Measurements from ENCODE around the gene ZNF341.

Gene ZNF341

GRCh38 chr20:33814238-33814712 is 82.5 kb downstream of the ZNF341 start:
- no peak for DNase-seq (ENCODE audit: low read depth)
- no peak overlapping the region for H3K4me3 ChIP-seq (ENCODE audit: low read depth, low read length)
- TF ChIP-seq CTCF (IDR thresholded peaks at IDR 0.05; ENCODE audit: control insufficient read depth, extremely low read depth, insufficient read depth) = no peak

- DNase-seq (ENCODE audit: low read depth) = no peak
- H3K4me3 ChIP-seq (ENCODE audit: low read depth, low read length) = no peak overlapping the region
- TF ChIP-seq CTCF (IDR thresholded peaks at IDR 0.05; ENCODE audit: control insufficient read depth, extremely low read depth, insufficient read depth) = no peak
These were observed 83.9 kb downstream of the ZNF341 start for GRCh38 chr20:33815671-33816070.

GRCh38 chr20:33816191-33816590 is 84.4 kb downstream of the ZNF341 start:
- DNase-seq (ENCODE audit: low read depth) = no peak
- H3K4me3 ChIP-seq (ENCODE audit: low read depth, low read length) = no peak overlapping the region
- no peak for TF ChIP-seq CTCF (IDR thresholded peaks at IDR 0.05; ENCODE audit: control insufficient read depth, extremely low read depth, insufficient read depth)

- no peak for TF ChIP-seq CTCF (IDR thresholded peaks at IDR 0.05; ENCODE audit: control insufficient read depth, extremely low read depth, insufficient read depth)
- H3K4me3 ChIP-seq (ENCODE audit: low read depth, low read length) = no peak overlapping the region
- no peak for DNase-seq (ENCODE audit: low read depth)
These were observed 85.6 kb downstream of the ZNF341 start for GRCh38 chr20:33817411-33817810.

- no peak for DNase-seq (ENCODE audit: low read depth)
- no peak for TF ChIP-seq CTCF (IDR thresholded peaks at IDR 0.05; ENCODE audit: control insufficient read depth, extremely low read depth, insufficient read depth)
- H3K4me3 ChIP-seq (ENCODE audit: low read depth, low read length) = no peak overlapping the region
These were observed 87.7 kb downstream of the ZNF341 start for GRCh38 chr20:33819456-33819855.

GRCh38 chr20:33820362-33820761 is 88.6 kb downstream of the ZNF341 start:
- no peak for DNase-seq (ENCODE audit: low read depth)

More at GRCh38 chr20:33820362-33820761, 88.6 kb downstream of the ZNF341 start:
- no peak overlapping the region for H3K4me3 ChIP-seq (ENCODE audit: low read depth, low read length)
- TF ChIP-seq CTCF (IDR thresholded peaks at IDR 0.05; ENCODE audit: control insufficient read depth, extremely low read depth, insufficient read depth) = no peak
